GM19372 (cell line): ENCODE results near the gene CTSE.
"Not testable (repeated sequence)": the region's sequence is repeated elsewhere in the genome, so short reads cannot be mapped to it uniquely, and the experiment has no call there.

ENCODE experiments used
- ATAC-seq: cut with Tn5 transposase; IDR thresholded peaks from one replicate; pipeline ENCODE4 v1.9.1; 2021; ENCODE audit warnings: mild to moderate bottlenecking, low read depth, moderate library complexity; ENCODE audit not compliant: unreplicated experiment

The CTSE gene

DNA sequence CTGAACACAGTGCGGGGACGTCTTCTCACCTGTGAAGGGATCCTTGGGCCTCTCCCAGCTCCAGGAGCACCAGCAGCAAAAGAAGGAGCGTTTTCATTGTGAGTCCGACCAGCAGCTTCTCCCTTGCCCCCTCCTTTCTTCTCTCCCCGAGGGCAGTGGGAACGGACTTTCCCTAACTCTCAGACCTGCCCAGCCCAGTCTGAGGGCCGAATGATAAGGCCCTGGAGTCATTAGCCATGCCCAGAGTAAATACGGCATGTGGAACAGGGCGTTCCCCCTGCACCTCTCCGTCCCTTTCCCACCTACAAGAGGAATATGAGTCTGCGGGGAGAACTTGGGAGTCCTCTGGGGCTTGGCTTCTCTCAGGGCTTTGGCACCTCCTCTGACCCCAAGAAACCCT, at the start of gene CTSE:
Gene CTSE (minus strand): TSS at position 201 of the 400 bp plus-strand sequence. CDS start 104 bp downstream, at position 97.
- ATAC-seq = no peak

DNA sequence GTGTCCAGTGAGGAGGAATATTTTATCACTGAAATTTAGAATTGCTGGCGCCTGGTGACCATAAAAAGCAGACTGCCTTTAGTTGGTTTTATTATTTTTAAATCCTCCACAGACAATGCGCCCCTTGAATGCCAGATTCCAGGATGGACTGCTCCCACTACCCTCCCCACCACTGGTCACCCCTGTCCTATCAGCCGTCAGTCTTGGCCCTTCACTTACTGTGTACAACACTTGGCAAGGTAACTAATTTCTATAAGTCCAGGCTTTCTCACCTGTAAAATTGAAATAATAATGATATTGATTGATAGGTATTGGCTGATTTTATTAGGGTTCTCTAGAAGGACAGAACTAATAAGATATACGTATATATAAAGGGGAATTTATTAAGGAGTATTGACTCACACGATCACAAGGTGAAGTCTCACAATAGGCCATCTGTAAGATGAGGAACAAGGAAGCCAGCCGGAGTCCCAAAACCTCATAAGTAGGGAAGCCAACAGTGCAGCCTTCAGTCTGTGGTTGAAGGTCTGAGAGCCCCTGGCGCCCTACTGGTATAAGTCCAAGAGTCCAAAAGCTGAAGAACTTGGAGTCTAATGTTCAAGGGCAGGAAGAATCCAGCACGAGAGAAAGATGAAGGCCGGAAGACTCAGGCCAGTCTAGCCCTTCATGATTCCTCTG, 47.1 kb upstream of the CTSE start:
- ATAC-seq = no peak

DNA sequence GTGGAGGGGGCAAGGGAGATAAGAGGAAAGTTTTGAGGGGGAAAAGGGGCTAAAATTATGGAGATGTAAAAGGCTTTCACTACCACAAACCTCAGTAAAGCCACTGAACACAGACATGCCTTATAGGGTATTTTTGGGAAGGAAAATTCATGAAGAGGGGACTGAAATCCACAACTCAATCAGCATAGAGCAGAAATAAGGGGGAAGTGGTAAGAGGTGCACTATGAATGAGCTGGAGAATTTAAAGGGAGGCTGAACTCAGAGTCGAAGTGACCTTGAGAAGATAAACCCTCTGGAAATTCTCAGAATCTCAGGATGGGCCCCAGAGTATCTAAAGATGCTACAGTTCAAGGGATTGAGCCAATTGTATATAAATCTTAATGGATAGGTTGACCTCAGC, 44.6 kb upstream of the CTSE start:
- no peak for ATAC-seq

DNA sequence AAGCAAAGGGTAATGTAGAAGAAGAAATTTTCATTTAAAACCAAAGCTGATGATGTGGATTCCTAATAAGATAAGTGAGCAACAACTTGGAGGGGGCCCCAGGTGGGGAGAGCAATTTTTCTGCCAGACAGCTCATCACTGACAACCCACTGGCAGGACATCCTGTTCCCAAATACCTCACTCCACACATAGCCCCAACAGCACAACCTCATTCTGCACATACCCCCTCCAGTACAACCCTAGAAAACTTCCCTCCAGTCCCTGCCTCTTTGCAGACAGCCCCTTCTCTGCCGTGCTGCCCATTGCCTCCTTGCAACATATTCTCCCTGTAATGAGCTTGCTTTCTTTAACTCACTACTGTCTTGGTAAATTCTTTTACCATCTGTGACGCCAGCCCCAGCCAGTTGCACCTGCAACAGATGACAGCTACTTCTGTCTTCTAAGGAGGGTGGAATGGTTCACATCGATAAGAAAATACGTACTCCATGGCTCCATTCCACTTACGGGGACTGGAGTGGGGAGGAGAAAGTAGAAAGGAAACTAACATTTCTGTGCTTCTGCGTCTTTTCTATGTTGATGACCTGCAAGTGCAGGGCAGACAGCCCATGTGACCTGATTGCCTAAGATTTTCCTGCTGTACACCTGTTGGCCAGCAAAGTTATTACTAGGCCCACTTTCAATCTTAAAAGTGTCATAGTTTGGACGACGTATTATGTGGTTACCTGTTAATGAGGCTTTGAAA, 44.0 kb upstream of the CTSE start:
- ATAC-seq = no peak

GRCh38 chr1:206066479-206067171, 42.9 kb upstream of the CTSE start:
- peak; percentile 80 for ATAC-seq

DNA sequence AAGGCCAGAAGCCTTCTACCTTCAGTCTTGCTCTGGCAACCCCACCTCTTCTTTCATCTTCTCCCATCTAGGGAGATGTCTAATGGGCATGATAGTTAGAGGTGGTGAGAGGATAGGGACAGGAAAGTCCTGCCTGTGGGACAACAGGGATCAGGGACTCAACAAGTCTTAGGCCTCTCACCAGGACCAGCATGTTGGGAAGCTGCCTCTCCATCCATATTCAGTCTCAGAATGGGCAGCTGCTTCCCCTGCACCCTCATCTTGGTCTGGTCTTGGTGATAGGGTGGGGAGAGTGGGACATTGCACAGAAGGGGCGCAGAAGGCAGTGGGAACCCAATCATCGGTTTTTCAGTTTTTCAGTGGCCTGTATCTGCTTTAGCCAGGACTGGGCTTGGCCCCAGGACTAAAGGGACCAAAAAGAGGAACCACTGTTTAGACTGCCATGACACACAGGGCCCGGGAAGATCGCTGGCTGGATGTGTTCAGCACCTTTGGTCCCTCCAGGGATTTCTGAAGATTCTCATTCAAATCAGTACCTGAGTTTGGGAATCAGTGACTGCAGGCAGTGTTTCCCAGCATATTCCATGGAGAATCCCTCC, 42.0 kb upstream of the CTSE start:
- no peak for ATAC-seq

DNA sequence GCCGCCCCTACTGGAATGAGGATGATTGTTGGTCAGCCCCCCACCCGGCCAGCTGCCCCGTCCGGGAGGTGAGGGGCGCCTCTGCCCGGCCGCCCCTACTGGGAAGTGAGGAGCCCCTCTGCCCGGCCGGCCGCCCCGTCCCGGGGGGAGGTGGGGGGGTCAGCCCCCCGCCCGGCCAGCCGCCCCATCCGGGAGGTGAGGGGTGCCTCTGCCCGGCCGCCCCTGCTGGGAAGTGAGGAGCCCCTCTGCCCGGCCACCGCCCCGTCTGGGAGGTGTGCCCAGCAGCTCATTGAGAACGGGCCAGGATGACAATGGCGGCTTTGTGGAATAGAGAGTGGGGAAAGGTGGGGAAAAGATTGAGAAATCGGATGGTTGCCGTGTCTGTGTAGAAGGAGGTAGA, 40.8 kb upstream of the CTSE start:
- not testable (repeated sequence) for ATAC-seq

GRCh38 chr1:206064001-206064400, 40.3 kb upstream of the CTSE start:
- not testable (repeated sequence) for ATAC-seq

- no peak for ATAC-seq
Observed at GRCh38 chr1:206062464-206062863, 38.8 kb upstream of the CTSE start.

DNA sequence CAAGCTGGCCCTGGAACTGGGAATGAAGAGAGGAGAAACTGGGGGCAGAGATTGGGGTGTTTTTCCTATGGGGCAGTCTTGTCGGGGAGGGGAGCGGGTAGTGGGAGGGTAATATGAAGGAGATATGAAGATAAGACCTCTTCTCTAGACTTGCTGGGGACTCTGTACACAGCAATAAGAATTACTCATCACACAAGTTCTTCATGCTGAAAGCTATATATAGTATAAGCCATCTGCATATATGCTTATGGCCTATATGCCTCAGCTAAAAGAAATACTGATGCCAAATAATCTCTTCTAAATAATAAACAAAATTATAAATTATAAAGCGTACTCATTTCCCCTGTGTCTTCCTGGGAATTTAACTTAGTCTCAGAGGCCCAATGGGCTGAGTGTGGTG, 37.1 kb upstream of the CTSE start:
- ATAC-seq = no peak

DNA sequence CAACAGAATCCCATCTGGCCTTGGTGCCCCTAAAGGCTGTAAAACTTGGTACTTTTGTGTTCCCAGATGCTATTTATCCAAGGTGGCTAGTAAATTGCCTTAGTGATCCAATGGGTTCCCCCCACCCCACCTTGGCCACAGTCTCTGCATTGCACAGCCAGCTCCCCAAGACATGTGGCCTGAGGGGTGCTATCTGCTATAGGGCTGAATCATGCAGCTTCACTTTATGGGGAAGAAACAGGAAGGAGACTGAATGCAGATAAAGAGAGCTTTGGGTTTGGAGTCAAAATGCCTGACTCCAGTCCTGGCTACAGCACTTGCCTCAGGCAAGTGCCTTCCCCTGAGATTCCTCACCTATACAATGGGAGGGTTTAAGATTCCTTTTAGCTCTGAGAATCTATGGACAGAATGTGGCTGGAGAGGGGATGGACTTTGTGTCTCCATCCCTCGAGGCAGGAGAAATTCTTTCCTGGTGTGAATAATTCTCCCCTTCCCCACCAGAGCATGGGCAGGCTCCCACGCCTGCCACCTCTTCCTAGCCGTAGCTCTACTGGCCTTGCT, 35.7 kb upstream of the CTSE start:
- no peak for ATAC-seq

DNA sequence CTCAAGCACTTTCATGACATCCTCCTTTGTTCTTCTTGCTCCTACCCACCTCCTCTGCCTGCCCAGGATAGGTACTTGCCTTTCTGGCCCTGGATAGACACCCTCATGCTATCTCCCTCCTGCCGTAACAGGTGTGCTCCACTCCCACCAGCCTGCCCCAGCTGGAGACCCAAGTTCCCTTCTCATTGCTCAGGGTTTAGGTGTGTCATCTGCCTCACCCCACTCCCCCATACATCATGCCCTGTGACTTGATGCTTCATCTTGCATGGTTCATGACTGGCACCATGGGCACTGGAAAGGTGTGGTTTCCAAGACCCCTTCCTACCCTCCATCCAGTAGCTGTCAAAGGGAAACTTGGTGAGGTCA, 35.2 kb upstream of the CTSE start:
- ATAC-seq = no peak

- ATAC-seq = not testable (repeated sequence)
Observed at GRCh38 chr1:206058289-206058926, 34.7 kb upstream of the CTSE start.

DNA sequence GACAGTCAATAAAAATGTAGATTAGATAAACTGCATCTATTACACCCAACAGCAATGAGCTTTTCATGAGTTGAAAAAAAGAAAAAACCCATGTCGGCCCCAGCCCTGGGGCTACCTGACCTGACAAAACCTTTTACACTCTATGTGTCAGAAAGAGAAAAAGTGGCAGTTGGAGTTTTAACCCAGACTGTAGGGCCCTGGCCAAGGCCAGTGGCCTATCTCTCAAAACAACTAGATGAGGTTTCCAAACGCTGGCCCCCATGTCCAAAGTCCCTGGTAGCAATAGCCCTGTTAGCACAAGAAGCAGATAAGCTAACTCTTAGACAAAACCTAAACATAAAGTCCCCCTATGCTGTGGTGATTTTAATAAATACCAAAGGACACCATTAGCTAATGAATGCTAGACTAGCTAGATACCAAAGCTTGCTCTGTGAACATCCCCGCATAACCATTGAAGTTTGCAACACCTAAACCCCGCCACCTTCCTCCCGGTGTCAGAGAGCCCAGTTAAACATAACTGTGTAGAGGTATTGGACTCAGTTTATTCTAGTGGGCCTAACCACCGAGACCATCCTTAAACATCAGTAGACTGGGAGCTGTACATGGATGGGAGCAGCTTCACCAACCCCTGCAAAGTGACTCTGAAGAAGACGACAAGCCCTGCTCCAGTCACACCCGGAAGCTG, 32.1 kb upstream of the CTSE start:
- ATAC-seq = not testable (repeated sequence)

DNA sequence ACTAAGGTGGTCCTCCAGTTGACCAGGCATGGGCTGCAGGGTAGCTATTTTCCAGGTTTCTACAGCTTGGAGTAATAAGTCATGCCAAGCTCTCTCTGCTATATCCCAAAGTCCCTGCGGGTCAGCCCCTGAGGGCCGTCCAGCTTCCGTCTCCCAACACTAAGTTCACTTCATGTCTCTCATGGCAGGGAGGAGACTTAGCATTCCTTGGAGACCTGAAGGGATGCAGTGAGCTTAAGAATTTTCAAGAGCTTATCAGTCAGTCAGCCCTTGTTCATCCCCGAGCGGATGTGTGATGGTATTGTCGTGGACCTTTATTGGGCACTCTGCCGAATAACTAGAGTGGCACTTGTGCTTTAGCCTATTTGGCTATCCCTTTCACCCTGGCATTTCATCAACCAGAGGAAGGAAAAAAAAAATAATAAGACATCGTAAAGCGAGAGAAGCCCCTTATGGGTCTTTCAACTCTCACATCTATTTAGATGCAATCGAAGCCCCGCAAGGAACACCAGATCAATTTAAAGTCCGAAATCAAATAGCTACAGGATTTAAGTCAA, 31.5 kb upstream of the CTSE start:
- ATAC-seq = not testable (repeated sequence)

DNA sequence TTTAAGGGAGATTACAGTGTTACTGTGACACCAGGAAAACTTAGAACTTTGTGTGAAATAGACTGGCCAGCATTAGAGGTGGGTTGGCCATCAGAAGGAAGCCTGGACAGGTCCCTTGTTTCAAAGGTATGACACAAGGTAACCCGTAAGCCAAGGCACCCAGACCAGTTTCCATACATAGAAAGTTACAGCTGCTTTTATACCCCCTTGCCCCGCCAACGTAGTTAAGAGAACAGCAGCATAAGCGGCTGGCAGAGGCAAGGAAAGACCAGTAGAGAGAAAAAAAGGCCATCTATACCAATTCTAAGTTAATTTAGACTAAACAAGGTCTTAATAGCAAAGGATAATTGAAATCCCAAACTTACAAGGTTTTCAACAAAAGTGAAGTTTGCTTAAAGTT, 29.9 kb upstream of the CTSE start:
- ATAC-seq = not testable (repeated sequence)

DNA sequence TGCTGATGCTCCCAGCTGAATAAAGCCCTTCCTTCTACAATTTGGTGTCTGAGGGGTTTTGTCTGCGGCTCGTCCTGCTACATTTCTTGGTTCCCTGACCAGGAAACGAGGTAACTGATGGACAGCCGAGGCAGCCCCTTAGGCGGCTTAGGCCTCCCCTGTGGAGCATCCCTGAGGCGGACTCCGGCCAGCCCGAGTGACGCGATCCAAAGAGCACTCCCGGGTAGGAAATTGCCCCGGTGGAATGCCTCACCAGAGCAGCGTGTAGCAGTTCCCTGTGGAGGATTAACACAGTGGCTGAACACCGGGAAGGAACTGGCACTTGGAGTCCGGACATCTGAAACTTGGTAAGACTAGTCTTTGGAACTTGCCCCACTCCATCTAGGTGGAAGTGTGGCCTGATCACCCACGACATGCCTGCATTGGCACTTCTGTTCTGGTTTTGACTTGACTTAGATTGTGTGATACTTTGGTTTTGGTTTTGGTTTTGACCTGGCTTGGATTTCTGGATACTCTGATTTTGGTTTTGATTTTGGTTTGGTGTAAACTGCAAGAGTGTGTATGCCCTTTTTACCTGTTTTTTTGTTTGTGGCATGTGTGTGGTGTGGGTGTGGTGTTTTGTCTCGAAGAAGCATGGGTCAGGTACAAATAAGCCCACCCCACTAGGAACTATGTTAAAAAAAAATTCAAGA, 29.4 kb upstream of the CTSE start, which contains the start of gene RHEX:
Gene RHEX (plus strand): TSS at position 255 of the 692 bp plus-strand sequence. CDS start 44,656 bp downstream, outside the sequence.
- not testable (repeated sequence) for ATAC-seq

DNA sequence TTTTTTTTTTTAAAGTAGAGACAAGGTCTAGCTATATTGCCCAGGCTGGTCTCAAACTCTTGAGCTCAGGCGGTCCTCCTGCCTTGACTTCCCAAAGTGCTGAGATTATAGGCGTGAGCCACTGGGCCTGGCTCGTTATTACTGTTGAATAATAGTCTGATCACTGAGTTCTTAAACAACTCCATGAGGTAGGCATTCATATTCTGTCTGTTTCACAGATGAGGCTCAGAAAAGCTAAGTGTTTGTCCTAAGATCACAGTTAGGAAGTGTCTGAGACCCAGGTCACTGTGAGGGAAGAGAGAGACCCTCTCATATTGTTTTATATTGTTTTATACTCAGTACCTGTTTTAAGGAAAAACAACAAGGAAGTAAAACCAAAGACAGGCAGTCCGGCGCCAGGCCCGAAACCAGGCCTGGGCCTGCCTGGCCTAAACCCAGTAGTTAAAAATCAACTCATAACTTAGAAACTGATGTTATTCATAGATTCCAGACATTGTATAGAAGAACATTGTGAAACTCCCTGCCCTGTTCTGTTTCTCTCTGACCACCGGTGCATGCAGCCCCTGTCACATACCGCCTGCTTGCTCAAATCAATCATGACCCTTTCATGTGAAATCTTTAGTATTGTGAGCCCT, 28.7 kb upstream of the CTSE start:
- not testable (repeated sequence) for ATAC-seq
